Measurements from ENCODE around the gene LYST. TPM values are rescaled to one million over a fixed set of nuclear protein-coding genes. Genes with fewer than 3 reads are reported as not detected.

The LYST gene
- total RNA-seq, 4 donors from 2014 or later = 46.8 to 68.4 (median 47.8) TPM

DNA sequence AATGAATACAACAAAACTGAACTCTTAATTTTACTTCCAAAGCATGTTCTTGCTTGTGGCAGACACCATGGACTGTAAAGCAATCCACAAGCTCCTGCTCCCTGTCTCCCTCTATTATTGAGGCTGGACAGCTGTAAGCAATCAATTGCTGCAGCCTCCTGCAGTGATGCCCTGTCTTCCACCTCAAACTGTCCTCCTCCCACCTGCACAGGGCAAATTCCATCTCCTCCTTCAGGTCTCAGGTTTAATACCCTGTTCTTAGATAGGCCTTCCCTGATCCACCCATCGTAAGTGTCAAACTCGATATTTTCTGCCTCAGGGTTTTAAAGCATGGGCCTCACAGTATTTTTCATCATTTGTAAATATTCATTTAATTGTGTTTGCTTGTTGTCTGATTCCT lies 81.8 kb downstream of the LYST start:
- peaks cover 0 to 13% of the 10 kb centered on the region in 2 donors for H3K36me3 ChIP-seq
- H3K27me3 ChIP-seq = no peaks in the 10 kb centered on the region
- 92 to 93% methylated on average over 2 of the region's 2 CpGs for WGBS, 2 donors
- H3K4me1 ChIP-seq = no peaks in the 10 kb centered on the region
- TF ChIP-seq, protein P1, sequence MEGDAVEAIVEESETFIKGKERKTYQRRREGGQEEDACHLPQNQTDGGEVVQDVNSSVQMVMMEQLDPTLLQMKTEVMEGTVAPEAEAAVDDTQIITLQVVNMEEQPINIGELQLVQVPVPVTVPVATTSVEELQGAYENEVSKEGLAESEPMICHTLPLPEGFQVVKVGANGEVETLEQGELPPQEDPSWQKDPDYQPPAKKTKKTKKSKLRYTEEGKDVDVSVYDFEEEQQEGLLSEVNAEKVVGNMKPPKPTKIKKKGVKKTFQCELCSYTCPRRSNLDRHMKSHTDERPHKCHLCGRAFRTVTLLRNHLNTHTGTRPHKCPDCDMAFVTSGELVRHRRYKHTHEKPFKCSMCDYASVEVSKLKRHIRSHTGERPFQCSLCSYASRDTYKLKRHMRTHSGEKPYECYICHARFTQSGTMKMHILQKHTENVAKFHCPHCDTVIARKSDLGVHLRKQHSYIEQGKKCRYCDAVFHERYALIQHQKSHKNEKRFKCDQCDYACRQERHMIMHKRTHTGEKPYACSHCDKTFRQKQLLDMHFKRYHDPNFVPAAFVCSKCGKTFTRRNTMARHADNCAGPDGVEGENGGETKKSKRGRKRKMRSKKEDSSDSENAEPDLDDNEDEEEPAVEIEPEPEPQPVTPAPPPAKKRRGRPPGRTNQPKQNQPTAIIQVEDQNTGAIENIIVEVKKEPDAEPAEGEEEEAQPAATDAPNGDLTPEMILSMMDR (IDR thresholded peaks at IDR 0.05) = no peak
- TF ChIP-seq POLR2A (IDR thresholded peaks at IDR 0.05) = no peak
- H3K9me3 ChIP-seq = no peaks in the 10 kb centered on the region
- no peak for DNase-seq
- no peak overlapping the region for H3K4me3 ChIP-seq (replicated peaks in 1 of 3)
- H3K27ac ChIP-seq = no peak overlapping the region
- intact Hi-C loops (cut with DNase I) = loop anchor here (10.0 kb wide), 1 partner anchor 270 kb away; no protein-coding TSS in a partner anchor

DNA sequence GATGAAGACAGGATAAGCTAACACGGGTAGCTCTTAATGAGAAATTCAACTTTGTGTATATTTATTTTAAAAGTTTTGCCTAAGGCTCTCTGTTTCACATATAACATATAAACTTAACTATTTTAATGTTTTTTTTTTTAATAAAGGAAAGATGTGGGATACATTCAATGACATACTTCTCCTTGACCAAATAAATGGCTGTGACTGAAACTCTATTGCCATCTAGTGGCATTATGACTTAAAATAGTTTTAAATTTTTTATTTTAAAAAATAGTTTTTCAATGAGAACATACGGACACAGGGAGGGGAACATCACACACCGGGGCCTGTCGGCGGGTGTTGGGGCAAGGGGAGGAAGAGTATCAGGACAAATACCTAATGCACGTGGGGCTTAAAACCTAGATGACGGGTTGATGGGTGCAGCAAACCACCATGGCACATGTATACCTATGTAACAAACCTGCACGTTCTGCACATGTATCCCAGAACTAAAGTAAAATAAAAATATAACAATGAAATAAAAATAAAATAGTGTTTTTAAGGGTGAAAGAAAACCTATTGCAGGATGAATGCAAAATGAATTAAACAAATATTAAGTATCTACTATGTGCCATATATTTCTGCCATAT lies 83.4 kb downstream of the LYST start:
- DNase-seq = no peak
- peak overlapping the region in 1 of 3 donors; percentile 19 for H3K27ac ChIP-seq
- no peak overlapping the region for H3K4me3 ChIP-seq (replicated peaks in 1 of 3)
- H3K36me3 ChIP-seq = peaks cover 0 to 2% of the 10 kb centered on the region in 2 donors
- no peaks in the 10 kb centered on the region for H3K9me3 ChIP-seq
- TF ChIP-seq, protein P1 (IDR thresholded peaks at IDR 0.05) = peak in 5 of 6 experiments; percentile 32 to 61 (median 53)
- no peak for TF ChIP-seq POLR2A (IDR thresholded peaks at IDR 0.05)
- no peaks in the 10 kb centered on the region for H3K4me1 ChIP-seq
- no peaks in the 10 kb centered on the region for H3K27me3 ChIP-seq
- intact Hi-C loops (cut with DNase I) = loop anchor here (10.0 kb wide), 1 partner anchor 268 kb away; no protein-coding TSS in a partner anchor
- 28 to 37% methylated on average over 8 of the region's 8 CpGs for WGBS, 2 donors

DNA sequence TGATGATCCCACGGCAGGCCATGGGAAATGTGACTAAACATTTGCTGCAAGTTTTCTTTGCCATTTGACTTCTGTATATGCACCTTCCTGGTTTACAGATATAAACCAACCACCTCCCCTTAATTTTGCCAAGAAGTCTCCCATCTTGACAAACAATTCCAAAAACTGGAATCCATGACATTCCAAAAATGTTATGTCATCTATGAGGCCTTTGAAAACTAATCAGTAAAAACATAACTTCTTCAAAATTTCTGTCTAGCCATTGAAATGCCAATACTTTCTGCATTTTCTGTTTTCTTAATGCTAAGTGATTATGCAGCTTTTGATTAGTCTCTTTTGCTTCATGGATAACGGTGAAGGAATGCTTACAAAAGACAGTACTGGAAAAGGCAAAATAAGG lies 84.1 kb downstream of the LYST start:
- 97 to 99% methylated on average over 2 of the region's 2 CpGs for WGBS, 2 donors
- Histone ChIP-seq H3K9me3 (no peaks in the 10 kb centered on the region), H3K36me3 (no peaks in the 10 kb centered on the region), H3K4me1 (no peaks in the 10 kb centered on the region), H3K27ac (peak overlapping the region in 1 of 3 donors; percentile 19), H3K27me3 (no peaks in the 10 kb centered on the region), H3K4me3 (replicated peaks in 1 of 3) (no peak overlapping the region)
- DNase-seq = no peak
- intact Hi-C loops (cut with DNase I) = loop anchor here (10.0 kb wide), 1 partner anchor 268 kb away; no protein-coding TSS in a partner anchor
- TF ChIP-seq, protein P1 (IDR thresholded peaks at IDR 0.05) = no peak
- no peak for TF ChIP-seq POLR2A (IDR thresholded peaks at IDR 0.05)

DNA sequence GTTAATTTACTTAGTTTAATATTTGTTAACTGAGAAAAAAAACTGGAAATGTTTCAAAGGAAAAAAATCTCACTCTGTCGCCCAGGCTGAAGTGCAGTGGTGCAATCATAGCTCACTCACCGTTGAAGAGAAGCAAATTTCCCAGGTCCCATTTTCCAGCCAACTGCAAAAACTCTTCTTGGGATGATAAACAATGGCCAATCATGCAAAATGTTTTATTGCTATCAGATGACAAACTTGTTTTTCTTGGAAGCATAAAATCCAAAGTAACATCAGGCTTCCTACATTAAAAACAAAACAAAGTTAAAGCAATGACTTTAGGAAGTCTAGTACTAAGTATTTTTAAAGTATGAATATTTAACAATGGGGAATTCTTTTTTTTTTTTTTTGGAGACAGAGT lies 84.9 kb downstream of the LYST start:
- no peak for TF ChIP-seq POLR2A (IDR thresholded peaks at IDR 0.05)
- TF ChIP-seq, protein P1 (IDR thresholded peaks at IDR 0.05) = peak in 1 of 6 experiments; percentile 5
- intact Hi-C loops (cut with DNase I) = loop anchor here (10.0 kb wide), 1 partner anchor 267 kb away; no protein-coding TSS in a partner anchor
- no peaks in the 10 kb centered on the region for H3K36me3 ChIP-seq

DNA sequence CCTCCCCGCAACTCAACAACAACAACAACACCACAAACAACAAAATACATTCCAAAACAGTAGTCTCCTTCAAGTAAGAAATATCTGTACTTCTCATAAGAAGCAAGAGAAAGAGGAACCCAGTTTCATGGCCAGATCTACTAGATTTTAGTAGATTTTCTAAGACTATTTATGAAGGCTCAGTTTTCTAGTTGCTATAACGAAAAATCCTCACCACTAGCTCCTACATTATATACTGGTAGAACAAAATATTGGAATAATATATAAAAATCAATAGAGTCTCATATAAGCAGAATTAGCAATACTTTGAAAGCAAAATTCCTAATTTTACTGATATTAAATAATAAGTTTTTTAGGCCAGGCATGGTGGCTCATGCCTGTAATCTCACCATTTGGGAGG lies 86.9 kb downstream of the LYST start:
- Histone ChIP-seq H3K4me3 (replicated peaks in 1 of 3) (no peak overlapping the region), H3K36me3 (peaks cover 0 to 9% of the 10 kb centered on the region in 2 donors), H3K4me1 (no peaks in the 10 kb centered on the region), H3K9me3 (no peaks in the 10 kb centered on the region), H3K27ac (no peak overlapping the region), H3K27me3 (no peaks in the 10 kb centered on the region)
- TF ChIP-seq, protein P1 (IDR thresholded peaks at IDR 0.05) = no peak
- TF ChIP-seq POLR2A (IDR thresholded peaks at IDR 0.05) = no peak
- intact Hi-C loops (cut with DNase I) = loop anchor here (10.0 kb wide), 1 partner anchor 265 kb away; no protein-coding TSS in a partner anchor
- WGBS, 2 donors = 95 to 100% methylated on average over 2 of the region's 2 CpGs
- DNase-seq = no peak

More for the DNA sequence above, 84.9 kb downstream of the LYST start:
- H3K27me3 ChIP-seq = no peaks in the 10 kb centered on the region
- peak overlapping the region in 1 of 3 donors; percentile 19 for H3K27ac ChIP-seq
- H3K4me1 ChIP-seq = no peaks in the 10 kb centered on the region
- peak in 1 of 2 donors; percentile 30 for DNase-seq
- no peak overlapping the region for H3K4me3 ChIP-seq (replicated peaks in 1 of 3)
- 16 to 34% methylated on average over 2 of the region's 2 CpGs for WGBS, 2 donors
- H3K9me3 ChIP-seq = no peaks in the 10 kb centered on the region
